ENCODE data around the gene CDKN1C.
A peak's percentile ranks its signal among the peaks of the same experiment; 100 is the strongest.

The CDKN1C gene

GRCh38 chr11:2890466-2891294 lies 5.1 kb upstream of the CDKN1C start:
- FAIRE-seq, result peak; percentile 28

GRCh38 chr11:2889362-2890273 lies 4.0 kb upstream of the CDKN1C start:
- FAIRE-seq (no peak), DNase-seq (ENCODE audit: insufficient read length, low spot score) (no peak)

More at GRCh38 chr11:2890466-2891294, 5.1 kb upstream of the CDKN1C start:
- DNase-seq (ENCODE audit: insufficient read length, low spot score), result no peak

- DNase-seq (ENCODE audit: insufficient read length, low spot score) (peak; percentile 85), FAIRE-seq (peak; percentile 98)
Observed at GRCh38 chr11:2888266-2888968, 2.8 kb upstream of the CDKN1C start.

GRCh38 chr11:2887515-2888195 lies 2.1 kb upstream of the CDKN1C start:
- no peak for DNase-seq (ENCODE audit: insufficient read length, low spot score)
- FAIRE-seq, result no peak

- FAIRE-seq (no peak), DNase-seq (ENCODE audit: insufficient read length, low spot score) (no peak)
Observed at GRCh38 chr11:2886936-2887335, 1.4 kb upstream of the CDKN1C start.

- DNase-seq (ENCODE audit: insufficient read length, low spot score) (no peak), FAIRE-seq (peak; percentile 77)
Observed at GRCh38 chr11:2886191-2886894, 768 bp upstream of the CDKN1C start.

GRCh38 chr11:2885017-2885677 lies 428 bp downstream of the CDKN1C start:
- FAIRE-seq (peak; percentile 60), DNase-seq (ENCODE audit: insufficient read length, low spot score) (peak; percentile 53)

- no peak for FAIRE-seq
- peak; percentile 51 for DNase-seq (ENCODE audit: insufficient read length, low spot score)
Observed at GRCh38 chr11:2883979-2884815, 1.4 kb downstream of the CDKN1C start.

- DNase-seq (ENCODE audit: insufficient read length, low spot score) (no peak), FAIRE-seq (no peak)
Observed at GRCh38 chr11:2883640-2883978, 2.0 kb downstream of the CDKN1C start.

- DNase-seq (ENCODE audit: insufficient read length, low spot score) (no peak), FAIRE-seq (no peak)
Observed at GRCh38 chr11:2882396-2883110, 3.0 kb downstream of the CDKN1C start.

GRCh38 chr11:2881981-2882375 lies 3.6 kb downstream of the CDKN1C start:
- no peak for FAIRE-seq
- no peak for DNase-seq (ENCODE audit: insufficient read length, low spot score)

GRCh38 chr11:2881076-2881980 lies 4.2 kb downstream of the CDKN1C start:
- DNase-seq (ENCODE audit: insufficient read length, low spot score) (no peak), FAIRE-seq (no peak)

- DNase-seq (ENCODE audit: insufficient read length, low spot score), result no peak
- peak; percentile 40 for FAIRE-seq
Observed at GRCh38 chr11:2880646-2881045, 4.9 kb downstream of the CDKN1C start.

- DNase-seq (ENCODE audit: insufficient read length, low spot score) (no peak), FAIRE-seq (no peak)
Observed at GRCh38 chr11:2878782-2879181, 6.8 kb downstream of the CDKN1C start.

- no peak for FAIRE-seq
- DNase-seq (ENCODE audit: insufficient read length, low spot score), result no peak
Observed at GRCh38 chr11:2877474-2877873, 8.1 kb downstream of the CDKN1C start.

- FAIRE-seq, result no peak
- DNase-seq (ENCODE audit: insufficient read length, low spot score), result no peak
Observed at GRCh38 chr11:2874963-2875362, 10.6 kb downstream of the CDKN1C start.

Measured in HTR-8/SVneo (cell line).